ENCODE measurements around the gene PANK2. TPM values are rescaled to one million over a fixed set of nuclear protein-coding genes. Genes with fewer than 3 reads are reported as not detected.
"Not testable (repeated sequence)": the region's sequence is repeated elsewhere in the genome, so short reads cannot be mapped to it uniquely, and the experiment has no call there.

The PANK2 gene
- total RNA-seq, 1 donor from 2014 or later = 53.5 TPM

DNA sequence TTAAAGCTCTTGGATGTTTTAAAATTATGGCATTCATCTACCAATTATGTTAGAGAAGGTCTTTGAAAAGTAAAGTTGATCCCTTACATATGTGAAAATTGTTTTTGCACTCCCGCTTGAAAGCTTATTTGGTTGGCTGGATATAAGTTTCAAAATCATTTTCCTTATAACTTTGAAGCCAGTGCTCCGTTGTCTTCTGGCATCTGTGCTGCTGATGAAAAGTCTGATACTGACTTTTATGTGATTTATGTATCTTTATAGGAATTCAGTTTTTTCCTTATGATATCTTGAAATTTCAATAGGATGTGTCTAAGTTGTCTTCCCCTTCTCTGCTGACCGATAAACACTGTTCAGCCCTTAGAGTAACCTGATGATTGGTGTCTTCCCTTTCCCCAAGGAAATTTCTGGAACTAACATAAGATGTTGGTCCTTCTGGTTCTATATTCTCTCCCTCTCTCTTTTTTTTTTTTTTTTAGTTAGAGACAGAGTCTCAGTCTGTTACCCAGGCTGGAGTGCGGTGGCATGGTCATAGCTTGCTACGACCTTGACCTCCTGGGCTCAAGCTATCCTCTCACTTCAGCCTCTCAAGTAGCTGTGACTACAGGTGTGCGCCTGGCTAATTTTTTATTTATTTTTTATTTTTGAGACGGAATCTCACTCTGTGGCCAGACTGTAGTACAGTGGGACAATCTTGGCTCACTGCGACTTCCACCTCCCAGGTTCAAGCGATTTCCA lies 12.7 kb downstream of the PANK2 start:
- DNase-seq (ENCODE audit: extremely low spot score in 2 of 2) = no peak
- H3K27ac ChIP-seq = peak overlapping the region; percentile 56
- TF ChIP-seq POLR2A (IDR thresholded peaks at IDR 0.05) = no peak
- no peak for TF ChIP-seq POLR2AphosphoS5 (IDR thresholded peaks at IDR 0.05; ENCODE audit: insufficient read depth in 1 of 2, low read depth in 1 of 2)
- TF ChIP-seq, protein P1, sequence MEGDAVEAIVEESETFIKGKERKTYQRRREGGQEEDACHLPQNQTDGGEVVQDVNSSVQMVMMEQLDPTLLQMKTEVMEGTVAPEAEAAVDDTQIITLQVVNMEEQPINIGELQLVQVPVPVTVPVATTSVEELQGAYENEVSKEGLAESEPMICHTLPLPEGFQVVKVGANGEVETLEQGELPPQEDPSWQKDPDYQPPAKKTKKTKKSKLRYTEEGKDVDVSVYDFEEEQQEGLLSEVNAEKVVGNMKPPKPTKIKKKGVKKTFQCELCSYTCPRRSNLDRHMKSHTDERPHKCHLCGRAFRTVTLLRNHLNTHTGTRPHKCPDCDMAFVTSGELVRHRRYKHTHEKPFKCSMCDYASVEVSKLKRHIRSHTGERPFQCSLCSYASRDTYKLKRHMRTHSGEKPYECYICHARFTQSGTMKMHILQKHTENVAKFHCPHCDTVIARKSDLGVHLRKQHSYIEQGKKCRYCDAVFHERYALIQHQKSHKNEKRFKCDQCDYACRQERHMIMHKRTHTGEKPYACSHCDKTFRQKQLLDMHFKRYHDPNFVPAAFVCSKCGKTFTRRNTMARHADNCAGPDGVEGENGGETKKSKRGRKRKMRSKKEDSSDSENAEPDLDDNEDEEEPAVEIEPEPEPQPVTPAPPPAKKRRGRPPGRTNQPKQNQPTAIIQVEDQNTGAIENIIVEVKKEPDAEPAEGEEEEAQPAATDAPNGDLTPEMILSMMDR (IDR thresholded peaks at IDR 0.05) = no peak
- peaks cover 93% of the 10 kb centered on the region for H3K4me1 ChIP-seq
- no peaks in the 10 kb centered on the region for H3K9me3 ChIP-seq
- H3K4me3 ChIP-seq = no peak overlapping the region
- no peaks in the 10 kb centered on the region for H3K36me3 ChIP-seq
- no peaks in the 10 kb centered on the region for H3K27me3 ChIP-seq
- intact Hi-C loops (cut with DNase I) = no loop called here

DNA sequence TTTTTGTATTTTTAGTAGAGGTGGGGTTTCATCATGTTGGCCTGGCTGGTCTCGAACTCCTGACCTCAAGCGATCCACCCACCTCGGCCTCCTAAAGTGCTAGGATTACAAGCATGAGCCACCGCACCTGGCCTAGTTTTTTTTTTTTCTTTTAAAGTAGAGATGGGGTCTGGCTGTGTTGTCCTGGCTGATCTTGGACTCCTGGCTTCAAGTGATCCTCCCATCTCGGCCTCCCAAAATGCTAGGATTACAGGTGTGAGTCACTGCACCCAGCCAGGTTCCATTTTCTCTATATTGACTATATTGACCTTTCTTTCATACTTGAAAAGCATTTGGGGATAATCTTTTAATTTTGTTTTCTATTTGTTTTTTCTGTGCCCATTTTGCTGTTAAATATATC lies 13.3 kb downstream of the PANK2 start:
- TF ChIP-seq POLR2AphosphoS5 (IDR thresholded peaks at IDR 0.05; ENCODE audit: insufficient read depth in 1 of 2, low read depth in 1 of 2) (no peak), POLR2A (IDR thresholded peaks at IDR 0.05) (no peak)
- TF ChIP-seq, protein P1 (IDR thresholded peaks at IDR 0.05) = no peak
- intact Hi-C loops (cut with DNase I) = no loop called here
- Histone ChIP-seq H3K4me1 (peaks cover 91% of the 10 kb centered on the region), H3K4me3 (no peak overlapping the region), H3K27ac (peak overlapping the region; percentile 56), H3K27me3 (no peaks in the 10 kb centered on the region), H3K36me3 (no peaks in the 10 kb centered on the region), H3K9me3 (no peaks in the 10 kb centered on the region)
- no peak for DNase-seq (ENCODE audit: extremely low spot score in 2 of 2)

DNA sequence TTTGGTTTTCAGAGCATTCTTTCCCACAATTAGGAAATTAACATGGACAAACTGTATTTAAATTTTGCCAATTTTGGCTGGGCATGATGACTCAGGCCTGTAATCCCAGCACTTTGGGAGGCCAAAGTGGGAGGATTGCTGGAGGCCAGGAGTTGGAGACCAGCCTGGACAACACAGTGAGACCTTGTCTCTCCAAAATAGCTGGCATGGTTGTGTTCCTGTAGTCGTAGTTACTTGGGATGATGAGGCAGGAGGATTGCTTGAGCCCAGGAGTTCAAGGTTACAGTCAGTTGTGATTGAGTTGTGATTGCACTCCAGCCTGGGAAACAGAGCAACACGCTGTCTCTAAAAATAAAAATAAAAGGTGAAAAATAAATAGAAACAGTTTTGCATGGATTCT lies 15.0 kb downstream of the PANK2 start:
- H3K4me1 ChIP-seq = peaks cover 73% of the 10 kb centered on the region

DNA sequence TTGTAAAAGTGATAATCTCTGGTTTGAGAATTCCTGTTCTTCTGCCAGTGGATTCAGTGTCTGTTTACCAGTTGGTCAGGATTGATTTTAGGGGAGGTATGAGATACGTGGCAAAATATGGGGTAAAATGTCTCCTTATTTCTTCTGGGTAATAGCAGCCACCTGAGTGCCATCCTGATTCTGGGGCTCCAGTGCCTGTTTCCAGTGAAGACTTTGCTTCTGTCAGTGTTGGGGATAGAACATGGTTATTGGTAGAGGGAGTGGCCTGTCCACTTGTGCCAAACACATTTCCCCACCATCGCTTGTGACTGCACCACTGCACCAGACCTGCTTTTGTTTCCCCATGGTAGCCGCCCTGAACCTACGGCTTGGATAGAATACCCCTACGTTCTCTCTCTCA lies 15.7 kb downstream of the PANK2 start:
- intact Hi-C loops (cut with DNase I) = no loop called here
- H3K4me1 ChIP-seq = peaks cover 67% of the 10 kb centered on the region
- H3K9me3 ChIP-seq = no peaks in the 10 kb centered on the region
- peaks cover 0 to 17% of the 10 kb centered on the region in 2 donors for H3K36me3 ChIP-seq
- H3K27me3 ChIP-seq = no peaks in the 10 kb centered on the region
- DNase-seq (ENCODE audit: extremely low spot score in 2 of 2) = no peak
- no peak overlapping the region for H3K27ac ChIP-seq
- no peak overlapping the region for H3K4me3 ChIP-seq
- TF ChIP-seq POLR2A (IDR thresholded peaks at IDR 0.05) (no peak), POLR2AphosphoS5 (IDR thresholded peaks at IDR 0.05; ENCODE audit: insufficient read depth in 1 of 2, low read depth in 1 of 2) (no peak)
- TF ChIP-seq, protein P1 (IDR thresholded peaks at IDR 0.05) = no peak

More for the DNA sequence above, 15.0 kb downstream of the PANK2 start:
- no peaks in the 10 kb centered on the region for H3K9me3 ChIP-seq
- peaks cover 0 to 14% of the 10 kb centered on the region in 2 donors for H3K36me3 ChIP-seq
- H3K27ac ChIP-seq = no peak overlapping the region
- no peak for TF ChIP-seq POLR2A (IDR thresholded peaks at IDR 0.05)
- TF ChIP-seq POLR2AphosphoS5 (IDR thresholded peaks at IDR 0.05; ENCODE audit: insufficient read depth in 1 of 2, low read depth in 1 of 2) = no peak
- TF ChIP-seq, protein P1 (IDR thresholded peaks at IDR 0.05) = no peak
- H3K4me3 ChIP-seq = no peak overlapping the region
- no peaks in the 10 kb centered on the region for H3K27me3 ChIP-seq
- intact Hi-C loops (cut with DNase I) = no loop called here
- DNase-seq (ENCODE audit: extremely low spot score in 2 of 2) = no peak

DNA sequence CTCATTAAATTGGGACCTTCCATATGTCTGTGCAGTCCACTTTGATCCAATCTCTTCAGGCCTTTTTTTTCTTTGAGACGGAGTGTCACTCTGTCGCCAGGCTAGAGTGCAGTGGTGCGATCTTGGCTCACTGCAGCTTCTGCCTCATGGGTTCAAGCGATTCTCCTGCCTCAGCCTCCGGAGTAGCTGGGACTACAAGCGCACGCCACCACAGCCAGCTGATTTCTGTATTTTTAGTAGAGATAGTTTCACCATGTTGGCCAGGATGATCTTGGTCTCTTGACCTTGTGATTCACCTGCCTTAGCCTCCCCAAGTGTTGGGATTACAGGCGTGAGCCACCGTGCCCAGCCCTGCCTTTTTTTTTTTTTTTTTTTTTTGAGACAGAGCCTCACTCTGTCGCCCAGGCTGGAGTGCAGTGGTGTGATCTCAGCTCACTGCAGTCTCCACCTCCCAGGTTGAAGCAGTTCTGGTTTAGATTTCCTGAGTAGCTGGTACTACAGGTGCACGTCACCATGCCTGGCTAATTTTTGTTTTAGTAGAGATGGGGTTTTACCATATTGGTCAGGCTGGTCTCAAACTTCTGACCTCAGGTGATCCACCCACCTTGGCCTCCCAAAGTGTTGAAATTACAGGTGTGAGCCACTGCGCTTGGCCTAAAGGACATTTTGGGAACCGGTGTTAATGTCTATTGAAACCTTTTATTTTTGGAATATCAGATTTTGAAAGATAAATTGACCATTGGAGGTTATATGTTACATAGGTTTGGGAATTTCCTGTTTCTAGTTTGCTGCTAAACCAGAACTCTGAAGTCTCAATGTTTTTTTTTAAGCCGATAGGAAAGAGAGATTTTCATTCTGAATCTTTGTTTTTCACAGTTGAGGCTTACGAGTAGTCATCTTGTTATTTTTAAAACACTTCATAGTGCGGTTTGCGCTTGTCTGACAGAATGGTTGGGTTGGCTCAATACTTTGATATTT lies 17.8 kb downstream of the PANK2 start:
- H3K9me3 ChIP-seq; H3K4me3 ChIP-seq; DNase-seq (ENCODE audit: extremely low spot score in 2 of 2); intact Hi-C loops (cut with DNase I); H3K27me3 ChIP-seq: not testable (repeated sequence)
- Histone ChIP-seq H3K27ac (peak overlapping the region; percentile 23), H3K4me1 (peaks cover 45% of the 10 kb centered on the region), H3K36me3 (peaks cover 0 to 35% of the 10 kb centered on the region in 2 donors)
